DMS79 (cell line): Measurements from ENCODE around the gene GASK1A.

Experiments
- DNase-seq: peaks from one replicate; lab custom pipeline; 2025; lab: John Stamatoyannopoulos, UW

GASK1A gene

GRCh38 chr3:43091481-43091880 is 112.4 kb downstream of the GASK1A start:
- DNase-seq = no peak

- no peak for DNase-seq
These were observed 113.9 kb downstream of the GASK1A start for GRCh38 chr3:43093006-43093405.

- no peak for DNase-seq
These were observed 114.9 kb downstream of the GASK1A start for GRCh38 chr3:43093974-43094373.

DNA sequence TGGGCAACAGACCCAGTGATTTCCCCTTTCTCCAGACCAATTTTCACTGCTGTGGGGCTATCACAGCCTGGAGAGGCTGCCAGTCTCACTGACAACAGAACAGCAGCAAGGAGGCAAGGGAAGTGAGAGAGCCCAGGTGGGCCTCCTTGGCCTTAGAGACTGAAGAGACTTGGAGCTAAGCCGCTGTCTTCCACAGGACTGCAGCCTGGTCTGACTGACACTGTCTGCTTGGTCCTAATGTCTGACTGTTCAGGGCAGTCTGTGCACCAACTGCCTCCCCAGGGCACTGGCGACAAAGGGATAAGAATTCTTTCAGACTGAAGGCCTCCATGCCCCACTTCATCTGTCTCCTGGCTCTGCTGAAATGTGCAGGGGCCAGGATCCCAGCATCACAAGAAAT is 115.3 kb downstream of the GASK1A start:
- DNase-seq = no peak

DNA sequence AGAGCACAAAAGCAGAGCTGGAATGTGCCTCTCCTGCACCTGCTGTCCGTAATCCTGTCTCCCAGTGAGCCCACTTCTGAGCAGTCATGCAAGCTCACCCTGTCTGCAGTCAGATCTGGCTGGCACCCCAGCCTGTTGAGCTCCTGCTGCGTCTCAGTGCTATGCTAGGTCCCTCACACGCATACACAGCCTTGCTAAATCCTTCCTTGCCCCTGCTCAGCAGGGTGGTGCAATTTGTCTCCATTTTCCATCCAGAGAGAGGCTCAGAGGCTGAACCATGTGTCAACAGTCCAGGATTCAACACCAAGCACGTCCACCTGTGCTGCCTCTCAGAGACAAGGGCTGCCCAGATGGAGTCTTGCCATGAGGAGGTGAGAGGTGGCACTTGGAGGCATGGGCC is 115.7 kb downstream of the GASK1A start:
- DNase-seq = no peak

- DNase-seq = no peak
These were observed 116.3 kb downstream of the GASK1A start for GRCh38 chr3:43095370-43095769.

DNA sequence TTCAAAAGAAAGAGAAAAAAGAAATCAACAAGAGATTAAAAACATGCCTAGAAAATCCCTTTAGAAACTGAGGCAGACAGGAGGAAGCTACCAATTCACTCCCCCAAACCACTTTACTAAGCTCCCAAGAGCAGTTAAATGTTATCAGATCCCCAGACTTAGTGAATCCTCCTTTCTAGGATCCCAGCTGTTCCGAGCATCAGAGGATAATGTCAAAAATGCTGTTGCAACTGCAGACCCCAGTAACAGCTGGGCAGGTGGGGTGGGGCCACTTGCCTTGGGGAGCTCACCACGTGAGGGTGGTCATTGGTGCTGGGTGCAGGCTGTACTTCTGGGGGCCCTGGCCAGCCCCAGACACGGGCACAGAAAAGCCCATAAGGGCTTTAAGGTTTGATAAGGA is 117.7 kb downstream of the GASK1A start:
- DNase-seq = no peak

DNA sequence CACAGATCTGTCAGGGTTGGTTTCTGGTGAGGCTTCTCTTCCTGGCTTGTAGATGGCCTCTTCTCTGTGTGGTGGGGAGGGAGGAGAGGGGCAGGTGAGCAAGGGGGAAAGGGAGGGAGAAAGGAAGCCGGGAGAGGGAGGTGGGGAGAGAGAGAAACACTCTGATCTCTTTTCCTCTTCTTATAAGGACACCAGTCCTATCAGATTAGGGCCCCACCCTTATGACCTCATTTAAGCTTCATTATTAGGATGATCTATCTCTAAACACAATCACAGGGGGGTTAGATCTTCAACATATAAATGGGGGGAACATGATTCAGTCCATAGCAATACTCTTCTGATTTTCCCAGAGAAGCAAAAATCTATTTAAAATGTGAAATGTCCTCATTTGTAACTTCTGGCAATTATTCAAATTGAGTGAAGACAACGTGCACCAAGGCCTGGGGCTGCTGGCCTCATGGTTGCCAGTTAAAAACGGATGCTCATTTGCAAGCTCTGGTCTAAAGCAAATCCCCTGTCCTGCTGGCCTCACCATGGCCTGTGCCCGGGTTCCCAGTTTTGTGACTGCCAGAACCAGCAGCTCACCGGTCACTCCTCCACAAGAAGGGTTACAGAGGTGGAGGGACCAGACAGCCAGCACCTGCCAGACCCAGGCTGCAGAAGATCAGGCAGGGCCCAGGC is 118.4 kb downstream of the GASK1A start:
- no peak for DNase-seq

DNA sequence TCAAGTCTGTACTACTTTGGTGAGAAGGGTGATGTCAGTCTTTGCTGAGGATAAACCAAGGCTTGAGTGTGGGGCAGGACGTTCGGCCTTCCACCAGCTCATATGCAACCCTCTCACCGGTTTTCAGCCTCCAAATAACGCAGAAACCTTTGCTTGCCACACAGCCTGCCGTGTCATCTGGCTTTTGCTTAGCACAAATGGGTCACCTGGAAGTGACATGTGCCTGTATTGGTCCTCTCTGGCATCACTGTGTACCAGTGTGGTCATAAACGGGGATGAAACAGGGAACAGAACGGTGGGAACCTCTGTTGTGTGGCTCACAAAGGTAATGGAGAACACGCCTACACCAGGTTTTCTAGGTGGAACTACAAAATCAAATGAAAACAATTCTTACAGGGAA is 119.7 kb downstream of the GASK1A start:
- no peak for DNase-seq

DNA sequence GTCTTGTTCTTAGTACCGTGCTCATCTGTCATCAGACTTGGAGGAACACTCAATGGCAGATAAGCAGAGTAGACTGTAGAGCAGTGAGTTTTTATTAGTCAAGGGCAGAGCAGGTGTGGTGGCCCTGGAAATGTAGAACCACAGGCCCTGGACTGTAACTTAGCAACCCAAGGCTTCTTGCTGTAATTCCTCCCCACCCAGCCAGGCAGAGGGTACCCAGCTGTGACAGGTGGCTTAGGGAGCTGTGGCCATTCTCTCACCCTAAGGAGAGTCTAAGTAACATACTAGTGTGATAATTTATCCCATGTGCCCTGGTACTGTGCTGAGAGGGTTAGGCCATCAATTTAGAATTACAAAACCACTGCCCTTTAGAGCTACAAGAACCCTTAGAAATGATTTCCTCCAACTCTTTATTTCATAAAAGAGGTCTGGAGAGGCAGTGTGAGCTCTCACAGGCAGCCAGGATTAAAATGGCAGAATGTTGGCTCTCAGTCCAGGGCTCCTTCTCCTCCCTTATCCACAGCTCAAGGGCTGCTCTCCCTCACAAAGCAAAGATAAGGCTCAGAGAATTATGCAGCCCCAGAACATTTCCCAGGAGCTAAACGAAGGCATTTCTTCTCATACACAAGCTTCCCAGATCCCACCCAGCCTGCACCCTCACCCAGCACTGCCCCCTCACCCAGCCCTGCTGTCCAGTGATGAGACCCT is 123.8 kb downstream of the GASK1A start:
- peak; percentile 16 for DNase-seq

- DNase-seq = no peak
These were observed 124.9 kb downstream of the GASK1A start for GRCh38 chr3:43104039-43104438.

- no peak for DNase-seq
These were observed 125.8 kb downstream of the GASK1A start for GRCh38 chr3:43104660-43105595.

DNA sequence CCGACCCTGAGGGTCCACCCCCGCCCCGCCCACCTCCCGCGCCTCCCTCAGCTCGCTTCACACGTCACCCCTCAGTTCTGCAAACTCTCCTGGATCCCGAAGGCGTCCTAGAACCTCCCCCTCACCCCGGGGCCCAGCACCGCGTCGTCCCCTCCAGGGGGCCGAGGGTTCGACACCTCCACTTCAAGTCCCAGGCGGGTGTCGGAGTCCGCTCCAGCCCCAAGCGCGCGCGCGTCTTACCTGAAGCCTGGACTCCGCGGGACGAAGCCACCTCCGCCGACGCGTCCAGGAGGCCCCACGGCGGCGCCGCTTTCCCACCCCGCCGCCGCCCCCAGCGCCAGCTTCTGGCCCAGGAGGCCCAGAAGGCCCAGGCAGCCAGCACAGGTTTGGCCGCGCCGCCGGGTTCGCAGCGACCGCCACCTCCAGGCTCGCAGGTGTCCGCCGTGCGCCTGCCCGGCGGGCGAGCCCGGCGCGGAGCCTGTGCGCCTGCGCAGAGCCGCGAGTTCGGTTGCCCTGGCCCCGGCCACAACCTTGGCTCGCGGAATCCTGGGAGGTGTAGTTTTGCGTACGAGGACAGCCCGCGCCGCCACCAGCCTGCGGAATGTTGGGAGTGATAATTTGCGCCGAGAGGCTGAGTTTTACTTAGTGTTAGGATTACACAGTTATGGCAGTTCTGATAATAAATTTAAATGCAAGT is 126.6 kb downstream of the GASK1A start, which contains the start of gene POMGNT2:
Gene POMGNT2, minus strand, starts transcription at position 484 of the 697 bp plus-strand sequence. CDS start 24,648 bp downstream, outside the sequence.
- DNase-seq = peak; percentile 36

DNA sequence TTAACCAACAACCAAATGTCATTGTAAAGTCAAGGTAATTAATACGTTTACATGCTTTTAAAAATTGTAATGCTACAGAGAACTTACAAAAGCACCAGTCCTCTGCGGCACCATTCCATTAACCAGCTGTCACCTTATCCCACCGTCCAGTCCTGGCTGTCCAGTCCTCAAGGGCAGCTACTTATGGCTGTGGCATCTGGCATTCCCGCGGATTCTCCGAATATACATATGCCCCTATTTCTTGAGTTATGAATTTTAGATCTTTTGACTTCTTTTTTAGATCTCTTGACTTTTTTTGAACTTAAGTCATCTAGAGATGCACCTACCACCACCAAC is 127.2 kb downstream of the GASK1A start:
- DNase-seq = no peak
